VCaP (cell line): ENCODE data around the gene UBE2QL1.

Experiments
- H3K27ac ChIP-seq: fragments of 450-650 bp; 2 replicates; pipeline ENCODE4 v1.5.1; 2017
- CTCF ChIP-seq: fragments of 450-650 bp; conservative IDR thresholded peaks from 2 replicates; pipeline ENCODE4 v1.5.1; 2017; ENCODE audit warnings: mild to moderate bottlenecking, moderate library complexity

Gene UBE2QL1

GRCh38 chr5:6472792-6473191, 24.1 kb downstream of the UBE2QL1 start:
- no peak overlapping the region for H3K27ac ChIP-seq
- no peak for TF ChIP-seq CTCF

DNA sequence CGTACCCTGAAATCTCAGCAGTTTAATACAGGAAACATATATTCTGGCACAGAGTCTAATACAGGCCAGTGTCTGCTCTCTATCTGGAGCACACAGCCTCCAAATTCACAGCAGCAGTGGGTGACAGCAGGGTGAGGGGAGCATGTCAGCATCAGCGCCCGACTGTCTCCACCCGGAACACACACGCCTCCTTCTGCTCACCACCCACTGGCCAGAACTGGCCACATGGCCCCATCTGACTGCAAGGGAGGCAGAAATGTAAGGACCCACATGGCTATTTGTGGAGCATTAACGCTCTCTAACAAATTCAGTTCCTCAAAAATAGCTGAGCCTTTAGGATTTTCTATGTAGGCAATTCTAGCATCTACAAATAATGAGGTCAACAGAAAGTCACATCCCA, 24.6 kb downstream of the UBE2QL1 start:
- TF ChIP-seq CTCF, result no peak
- no peak overlapping the region for H3K27ac ChIP-seq

DNA sequence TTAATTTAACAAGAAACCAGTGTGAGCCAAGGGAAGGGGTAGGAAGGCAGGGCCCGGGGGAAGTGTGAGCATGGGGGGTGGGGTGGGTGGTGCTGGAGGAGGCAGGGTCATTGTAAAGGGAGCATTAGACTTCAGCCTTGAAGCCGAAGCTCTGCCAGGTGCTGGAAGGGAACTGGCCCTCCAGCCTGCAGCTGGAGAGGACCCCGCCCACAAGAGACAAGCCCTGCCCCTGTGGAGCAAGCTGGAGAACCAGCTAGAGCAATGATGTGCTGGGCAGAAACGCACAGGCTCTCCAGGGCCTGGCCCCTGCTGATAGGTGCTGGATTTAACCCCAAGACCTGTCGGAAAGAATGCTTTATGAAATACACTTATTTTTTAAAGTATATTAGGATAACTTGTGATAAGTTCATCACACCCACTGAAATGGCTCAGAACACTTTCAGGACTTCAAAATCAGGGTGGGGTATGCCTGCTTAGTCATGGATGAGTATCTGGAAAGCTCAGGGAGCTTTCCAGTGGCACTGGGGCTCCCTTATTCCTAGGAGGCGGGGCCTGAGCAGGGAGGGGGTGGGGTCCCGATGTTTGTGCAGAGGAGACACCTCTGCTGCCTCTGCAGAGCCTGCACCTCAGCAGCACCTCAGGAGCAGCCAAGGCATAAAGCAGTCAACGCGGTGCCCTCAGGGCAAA, 27.1 kb downstream of the UBE2QL1 start:
- H3K27ac ChIP-seq, result no peak overlapping the region
- TF ChIP-seq CTCF, result no peak

DNA sequence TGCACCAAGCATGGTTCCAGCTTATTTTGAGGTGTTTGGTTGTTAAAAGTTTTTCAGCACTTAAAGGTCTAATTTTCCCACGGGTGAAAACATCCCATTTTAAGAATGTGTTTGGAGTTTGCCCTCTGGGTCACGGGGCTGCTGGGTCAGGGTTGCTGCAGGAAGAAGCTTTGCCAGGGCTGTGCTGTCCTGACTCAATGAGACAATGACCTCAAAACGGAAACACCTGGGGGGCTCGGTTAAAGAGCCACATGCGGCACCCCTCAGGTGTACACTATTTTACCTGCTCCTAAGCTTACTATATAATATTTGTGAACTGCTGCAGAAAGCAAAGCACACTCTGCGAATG, 27.6 kb downstream of the UBE2QL1 start:
- H3K27ac ChIP-seq, result no peak overlapping the region
- no peak for TF ChIP-seq CTCF

DNA sequence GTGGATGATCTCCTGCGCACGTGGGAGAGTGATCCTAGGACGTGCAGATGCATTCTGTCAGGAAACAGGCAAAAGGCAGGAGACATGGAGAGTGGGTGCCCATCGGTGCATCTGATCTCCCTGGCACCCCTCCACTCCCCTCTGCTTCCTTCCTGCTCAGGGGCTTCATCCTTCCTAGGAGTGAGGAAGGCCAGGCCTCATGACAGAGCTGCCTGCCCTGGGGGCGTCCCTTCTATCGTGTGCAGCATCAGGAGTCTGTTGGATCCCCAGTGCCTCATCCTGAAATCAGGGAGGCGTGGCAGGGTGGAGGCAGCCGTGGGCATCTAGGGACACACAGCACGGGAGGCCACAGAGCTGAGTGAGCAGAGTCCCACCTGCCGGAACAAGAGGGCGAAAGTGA, 30.1 kb downstream of the UBE2QL1 start:
- no peak for TF ChIP-seq CTCF
- H3K27ac ChIP-seq, result no peak overlapping the region

GRCh38 chr5:6480133-6481051, 31.7 kb downstream of the UBE2QL1 start:
- H3K27ac ChIP-seq, result no peak overlapping the region
- no peak; the same call in 1 of the 2 replicates for TF ChIP-seq CTCF

GRCh38 chr5:6482735-6483134, 34.1 kb downstream of the UBE2QL1 start:
- no peak for TF ChIP-seq CTCF
- H3K27ac ChIP-seq, result no peak overlapping the region
